ENCODE results near the gene FARSB.

GRCh38 chr2:222547083-222547482 lies 108.8 kb downstream of the FARSB start:
- TF ChIP-seq, protein P1, sequence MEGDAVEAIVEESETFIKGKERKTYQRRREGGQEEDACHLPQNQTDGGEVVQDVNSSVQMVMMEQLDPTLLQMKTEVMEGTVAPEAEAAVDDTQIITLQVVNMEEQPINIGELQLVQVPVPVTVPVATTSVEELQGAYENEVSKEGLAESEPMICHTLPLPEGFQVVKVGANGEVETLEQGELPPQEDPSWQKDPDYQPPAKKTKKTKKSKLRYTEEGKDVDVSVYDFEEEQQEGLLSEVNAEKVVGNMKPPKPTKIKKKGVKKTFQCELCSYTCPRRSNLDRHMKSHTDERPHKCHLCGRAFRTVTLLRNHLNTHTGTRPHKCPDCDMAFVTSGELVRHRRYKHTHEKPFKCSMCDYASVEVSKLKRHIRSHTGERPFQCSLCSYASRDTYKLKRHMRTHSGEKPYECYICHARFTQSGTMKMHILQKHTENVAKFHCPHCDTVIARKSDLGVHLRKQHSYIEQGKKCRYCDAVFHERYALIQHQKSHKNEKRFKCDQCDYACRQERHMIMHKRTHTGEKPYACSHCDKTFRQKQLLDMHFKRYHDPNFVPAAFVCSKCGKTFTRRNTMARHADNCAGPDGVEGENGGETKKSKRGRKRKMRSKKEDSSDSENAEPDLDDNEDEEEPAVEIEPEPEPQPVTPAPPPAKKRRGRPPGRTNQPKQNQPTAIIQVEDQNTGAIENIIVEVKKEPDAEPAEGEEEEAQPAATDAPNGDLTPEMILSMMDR (IDR thresholded peaks at IDR 0.05): no peak
- TF ChIP-seq POLR2A (IDR thresholded peaks at IDR 0.05): no peak

Measured in body of pancreas (tissue), 4 donors.